Measurements from ENCODE around the gene AMBRA1.
"Not testable (repeated sequence)": the region's sequence is repeated elsewhere in the genome, so short reads cannot be mapped to it uniquely, and the experiment has no call there.

AMBRA1 gene

DNA sequence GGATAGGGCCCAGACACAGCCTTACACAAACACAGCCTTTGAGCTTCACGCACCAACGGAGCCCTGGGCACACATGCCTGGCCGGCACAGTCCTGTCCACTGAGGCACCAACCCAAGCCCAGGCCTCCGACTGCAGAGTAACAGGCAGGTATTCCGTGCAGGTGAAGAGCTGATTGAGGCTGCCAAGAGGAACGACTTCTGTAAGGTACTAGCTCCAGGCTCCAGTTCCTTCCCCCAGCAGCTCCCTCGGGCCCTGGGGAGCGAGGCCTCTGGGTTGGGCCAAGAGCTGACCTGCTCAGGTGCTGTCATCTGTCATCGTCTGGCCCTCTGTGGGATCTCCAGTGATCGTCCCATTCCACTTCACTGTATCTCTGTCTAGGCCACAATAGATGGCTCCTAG is 215.5 kb downstream of the AMBRA1 start:
- DNase-seq, result no peak

DNA sequence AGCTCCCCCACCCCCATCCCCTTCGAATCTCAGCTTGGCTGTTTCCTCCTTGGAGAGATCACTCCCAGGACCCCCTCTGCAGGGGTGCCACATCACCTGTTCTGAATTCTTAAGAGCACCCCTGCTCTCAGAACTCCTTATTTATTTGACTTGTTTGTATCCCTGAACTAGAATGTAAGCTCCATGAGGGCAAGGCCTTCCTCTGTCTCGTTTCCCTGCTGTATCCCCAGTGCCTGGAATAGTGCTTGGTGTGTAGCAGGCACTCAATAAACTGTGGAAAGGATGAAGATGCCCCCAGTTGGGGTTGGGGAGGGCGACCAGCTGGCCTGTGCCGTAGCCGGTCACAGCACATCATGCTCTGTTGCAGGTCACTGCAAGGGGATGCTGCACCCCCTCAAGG is 216.0 kb downstream of the AMBRA1 start:
- no peak for DNase-seq

DNA sequence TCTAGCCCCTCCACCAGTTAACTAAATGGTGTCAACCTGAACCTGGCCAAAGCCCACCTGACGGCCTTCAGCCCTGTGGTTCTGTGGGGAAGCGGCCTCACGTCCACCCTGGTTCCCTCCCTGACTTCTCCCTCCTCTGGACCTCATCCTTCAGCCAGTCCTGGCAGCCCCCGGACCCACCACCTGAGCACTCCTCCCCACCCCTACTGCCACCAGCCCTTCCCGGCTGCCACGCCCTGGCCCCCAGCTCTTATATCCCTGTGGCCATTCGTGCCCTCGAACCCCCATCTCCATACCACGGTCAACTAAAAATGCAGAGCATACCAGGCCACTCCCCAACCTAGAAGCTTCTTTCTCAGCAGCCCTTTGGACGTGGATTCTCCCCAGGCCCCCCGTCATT is 216.5 kb downstream of the AMBRA1 start:
- no peak for DNase-seq

DNA sequence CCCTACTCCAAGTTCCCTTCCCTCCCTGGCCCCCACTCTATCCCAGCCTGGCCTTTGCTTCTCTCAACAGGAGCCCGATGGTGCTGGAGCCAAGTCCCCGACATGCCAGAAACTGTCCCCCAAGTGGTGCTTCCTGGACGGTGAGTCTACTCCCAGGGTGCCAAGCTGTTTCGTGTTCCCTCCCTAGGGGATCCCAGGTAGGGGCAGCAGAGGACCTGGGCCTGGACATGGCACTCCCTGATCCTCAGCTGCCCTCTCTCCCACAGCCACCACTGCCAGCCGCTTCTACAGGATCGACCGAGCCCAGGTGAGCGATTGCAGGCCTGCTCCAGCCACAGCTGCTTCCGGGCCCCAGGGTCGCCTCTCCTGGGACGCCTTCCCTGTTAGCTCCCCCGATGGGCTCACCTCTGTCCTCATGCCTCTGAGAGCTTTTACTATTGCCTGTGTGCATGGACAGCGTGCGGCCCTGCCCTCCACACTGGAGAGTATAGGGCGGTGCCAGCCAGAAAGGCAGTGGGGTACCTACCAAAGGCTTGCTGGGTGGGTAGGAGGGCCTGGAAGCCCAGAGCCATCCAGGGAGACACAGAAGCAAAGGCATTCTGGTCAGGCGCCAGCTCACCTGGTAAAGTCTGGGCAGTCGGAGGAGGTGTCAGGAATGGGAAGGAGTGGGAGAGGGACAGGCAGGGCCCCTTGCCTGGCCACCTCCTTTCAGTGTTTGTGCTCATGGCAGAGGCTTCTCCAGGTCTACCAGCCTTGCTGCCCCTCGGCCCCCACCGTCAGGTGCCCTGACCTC is 217.4 kb downstream of the AMBRA1 start:
- no peak for DNase-seq

DNA sequence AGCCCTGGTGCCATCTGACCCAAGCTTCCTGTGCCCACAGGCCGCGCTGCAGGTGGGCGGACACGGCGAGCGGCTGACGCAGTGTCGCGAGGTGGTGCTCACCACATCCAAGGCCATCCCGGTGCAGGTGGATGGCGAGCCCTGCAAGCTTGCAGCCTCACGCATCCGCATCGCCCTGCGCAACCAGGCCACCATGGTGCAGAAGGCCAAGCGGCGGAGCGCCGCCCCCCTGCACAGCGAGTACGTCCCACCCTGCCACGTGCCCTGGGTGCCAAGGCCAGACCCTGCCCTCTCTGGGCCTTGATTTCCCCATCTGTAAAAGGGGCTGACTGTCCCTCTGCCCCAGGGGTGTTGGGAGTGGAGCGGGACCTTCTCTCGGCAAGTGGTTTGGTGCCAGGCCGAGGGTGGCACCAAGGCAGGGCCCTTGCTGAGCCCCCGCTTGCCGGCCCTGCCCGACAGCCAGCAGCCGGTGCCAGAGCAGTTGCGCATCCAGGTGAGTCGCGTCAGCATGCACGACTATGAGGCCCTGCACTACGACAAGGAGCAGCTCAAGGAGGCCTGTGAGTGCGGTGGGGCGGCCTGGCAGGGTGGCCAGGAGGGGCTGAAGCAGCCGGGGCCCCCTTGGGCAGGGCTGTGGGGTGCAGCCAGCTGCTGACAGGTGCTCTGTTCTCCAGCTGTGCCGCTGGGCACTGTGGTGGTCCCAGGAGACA is 218.3 kb downstream of the AMBRA1 start:
- no peak for DNase-seq

DNA sequence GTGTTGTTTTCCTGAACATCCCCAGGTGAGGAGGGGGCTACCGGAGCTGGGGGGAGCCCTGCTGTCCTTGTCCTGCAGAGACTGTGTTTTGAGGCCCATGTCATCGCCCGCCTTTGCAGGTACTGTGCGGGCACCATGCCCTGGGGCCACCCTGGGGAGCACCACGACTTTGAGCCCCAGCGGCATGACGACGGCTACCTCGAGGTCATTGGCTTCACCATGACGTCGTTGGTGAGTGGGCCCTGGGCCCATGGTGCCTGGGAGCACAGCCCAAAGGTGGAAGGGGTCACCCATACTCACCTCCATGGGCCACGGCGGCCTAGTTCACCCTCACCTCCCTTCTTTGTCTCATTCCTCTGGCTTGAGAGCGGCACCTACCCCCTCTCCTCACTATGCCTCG is 219.0 kb downstream of the AMBRA1 start:
- DNase-seq, result no peak

DNA sequence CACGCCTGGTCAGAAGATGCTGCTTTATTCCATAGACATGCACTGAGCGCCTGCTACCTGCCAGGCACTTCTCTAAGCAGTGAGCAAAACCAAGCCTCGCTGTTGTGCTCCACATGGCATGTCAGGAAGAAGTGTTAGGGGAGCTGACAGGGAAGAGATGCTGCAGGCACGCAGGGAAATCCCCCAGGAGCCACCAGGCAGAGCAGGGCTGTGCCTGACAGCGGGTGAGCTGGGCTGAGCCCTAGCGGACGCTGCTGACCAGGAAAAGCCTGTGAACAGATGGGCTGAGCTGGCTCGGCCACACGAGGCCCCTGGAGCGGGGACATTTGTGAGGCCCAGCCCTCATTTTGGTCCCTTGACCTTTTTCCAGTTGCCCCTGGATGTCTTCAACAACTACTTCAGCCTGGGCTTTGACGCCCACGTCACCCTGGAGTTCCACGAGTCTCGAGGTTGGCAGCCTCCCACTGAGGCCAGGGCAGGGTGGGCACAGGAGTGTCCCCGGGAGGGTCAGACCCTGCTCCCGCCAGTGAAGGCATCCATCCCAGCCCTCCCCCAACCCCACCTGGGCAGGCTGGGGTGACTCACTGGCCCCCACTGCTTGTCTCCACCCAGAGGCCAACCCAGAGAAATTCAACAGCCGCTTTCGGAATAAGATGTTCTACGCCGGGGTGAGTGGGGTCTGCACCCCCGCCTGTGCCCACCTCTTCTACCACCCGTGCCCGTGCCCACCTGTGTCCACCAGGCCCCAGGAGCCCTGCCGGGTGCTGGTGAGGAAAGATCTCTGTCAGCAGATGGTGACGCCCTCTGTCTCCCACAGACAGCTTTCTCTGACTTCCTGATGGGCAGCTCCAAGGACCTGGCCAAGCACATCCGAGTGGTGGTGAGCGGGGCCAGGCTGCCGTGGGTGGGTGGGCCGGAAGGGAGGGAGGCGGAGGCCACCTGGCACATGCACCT is 219.8 kb downstream of the AMBRA1 start:
- DNase-seq, result no peak

DNA sequence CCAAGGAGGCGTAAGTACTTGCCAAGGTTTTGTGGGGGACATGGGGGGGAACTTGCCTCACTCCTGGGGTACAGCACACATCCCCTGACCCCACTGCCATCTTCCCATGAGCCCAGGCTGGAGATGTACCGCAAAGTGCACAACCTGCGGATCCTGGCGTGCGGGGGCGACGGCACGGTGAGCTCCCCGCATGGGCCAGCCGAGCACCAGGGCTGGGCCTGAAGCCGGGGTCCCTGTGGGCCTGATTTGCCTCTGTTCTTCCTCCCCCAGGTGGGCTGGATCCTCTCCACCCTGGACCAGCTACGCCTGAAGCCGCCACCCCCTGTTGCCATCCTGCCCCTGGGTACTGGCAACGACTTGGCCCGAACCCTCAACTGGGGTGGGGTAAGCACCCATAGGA is 221.3 kb downstream of the AMBRA1 start:
- DNase-seq, result not testable (repeated sequence)

DNA sequence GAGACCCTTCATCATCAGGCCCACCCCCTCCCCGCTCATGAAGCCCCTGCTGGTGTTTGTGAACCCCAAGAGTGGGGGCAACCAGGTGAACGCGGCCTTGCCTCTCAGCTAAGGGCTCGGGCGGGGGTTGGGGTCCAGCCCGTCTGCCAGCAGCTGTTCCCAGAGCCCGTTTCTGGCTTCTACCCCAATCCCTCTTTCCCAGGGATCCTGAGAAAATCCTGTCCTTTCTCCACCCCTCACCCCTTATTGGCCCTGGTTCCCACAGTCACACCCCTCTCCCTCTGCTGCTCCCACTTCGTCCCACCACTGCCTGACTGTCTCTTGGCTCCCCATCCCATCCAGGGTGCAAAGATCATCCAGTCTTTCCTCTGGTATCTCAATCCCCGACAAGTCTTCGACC is 221.7 kb downstream of the AMBRA1 start:
- DNase-seq, result no peak

DNA sequence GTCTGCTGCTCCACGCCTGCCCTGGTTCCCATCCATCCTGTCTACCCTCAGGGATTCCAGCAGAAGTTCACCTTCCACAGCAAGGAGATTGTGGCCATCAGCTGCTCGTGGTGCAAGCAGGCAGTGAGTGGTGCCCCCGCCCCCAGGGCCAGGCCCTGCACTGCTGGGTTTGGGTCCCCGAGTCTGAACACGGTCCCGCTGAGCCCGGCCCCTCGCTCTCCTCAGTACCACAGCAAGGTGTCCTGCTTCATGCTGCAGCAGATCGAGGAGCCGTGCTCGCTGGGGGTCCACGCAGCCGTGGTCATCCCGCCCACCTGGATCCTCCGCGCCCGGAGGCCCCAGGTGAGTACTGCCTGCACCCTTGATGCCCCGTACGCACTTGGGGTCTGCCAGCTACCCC is 222.6 kb downstream of the AMBRA1 start:
- DNase-seq, result not testable (repeated sequence)

DNA sequence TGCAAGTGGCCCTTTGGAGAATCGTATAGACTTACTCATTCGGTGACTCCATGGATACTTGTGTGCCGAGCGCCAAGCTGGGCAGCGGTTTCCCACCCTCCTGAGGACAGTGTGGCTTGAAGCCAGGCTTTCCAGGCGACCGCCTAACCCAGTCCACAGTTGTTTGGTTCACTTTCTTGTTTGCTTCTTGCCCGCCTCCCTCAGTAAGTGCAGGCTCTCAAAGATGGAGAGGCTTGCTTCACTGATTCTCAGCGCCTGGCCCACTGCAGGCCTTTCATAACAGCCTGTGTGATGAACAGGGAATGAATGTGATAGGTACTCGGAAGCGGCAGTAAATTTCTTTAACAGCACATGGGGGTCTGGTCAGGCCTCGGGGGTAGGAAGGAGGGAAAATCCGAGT is 223.6 kb downstream of the AMBRA1 start:
- no peak for DNase-seq

DNA sequence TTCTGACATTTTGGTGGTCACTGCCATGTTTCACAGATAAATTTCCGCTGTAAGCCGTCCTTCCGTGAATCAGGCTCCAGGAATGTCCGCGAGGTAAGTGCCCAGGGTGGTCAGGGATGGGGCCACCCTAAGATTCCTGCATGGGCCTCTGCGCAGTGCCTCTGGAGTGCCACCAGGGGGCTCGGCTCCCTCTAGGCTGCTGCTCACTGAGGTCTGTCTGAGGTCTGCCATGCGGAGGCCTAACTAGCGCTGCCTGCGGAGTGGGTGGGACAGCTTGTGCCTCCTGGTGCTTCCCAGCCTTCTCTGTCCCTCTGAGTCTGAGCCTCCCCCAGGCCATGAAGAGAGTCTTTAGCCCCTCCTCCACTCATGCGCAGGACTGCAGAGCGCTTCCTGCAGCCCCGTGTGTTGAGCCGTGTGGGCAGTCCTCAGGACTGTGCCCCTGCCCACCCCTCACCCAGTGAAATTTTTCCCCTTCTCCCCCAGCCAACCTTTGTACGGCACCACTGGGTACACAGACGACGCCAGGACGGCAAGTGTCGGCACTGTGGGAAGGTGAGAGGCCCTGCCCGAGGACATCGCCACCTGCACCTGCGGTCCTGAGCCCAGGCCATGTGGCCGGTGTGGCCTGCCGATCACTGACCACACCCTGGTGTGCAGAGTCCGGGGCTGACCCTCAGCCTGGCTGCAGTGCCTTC is 224.2 kb downstream of the AMBRA1 start:
- peak; percentile 43 for DNase-seq

DNA sequence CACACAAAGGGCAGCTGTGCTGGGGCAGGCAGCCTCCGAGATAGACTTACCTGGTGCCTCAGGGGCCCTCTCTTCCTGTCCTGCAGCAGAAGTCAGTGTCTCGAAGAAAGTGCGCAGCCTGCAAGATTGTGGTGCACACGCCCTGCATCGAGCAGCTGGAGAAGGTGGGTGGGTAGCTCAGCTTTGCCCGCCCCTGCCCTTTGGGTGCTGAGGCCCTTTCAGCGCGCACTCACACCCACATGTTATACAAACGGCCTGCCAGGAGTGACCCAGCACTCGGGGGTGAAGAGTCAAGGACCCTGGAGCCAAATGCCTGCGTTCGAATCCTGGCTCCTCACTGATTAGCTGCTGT is 225.9 kb downstream of the AMBRA1 start:
- DNase-seq, result no peak

DNA sequence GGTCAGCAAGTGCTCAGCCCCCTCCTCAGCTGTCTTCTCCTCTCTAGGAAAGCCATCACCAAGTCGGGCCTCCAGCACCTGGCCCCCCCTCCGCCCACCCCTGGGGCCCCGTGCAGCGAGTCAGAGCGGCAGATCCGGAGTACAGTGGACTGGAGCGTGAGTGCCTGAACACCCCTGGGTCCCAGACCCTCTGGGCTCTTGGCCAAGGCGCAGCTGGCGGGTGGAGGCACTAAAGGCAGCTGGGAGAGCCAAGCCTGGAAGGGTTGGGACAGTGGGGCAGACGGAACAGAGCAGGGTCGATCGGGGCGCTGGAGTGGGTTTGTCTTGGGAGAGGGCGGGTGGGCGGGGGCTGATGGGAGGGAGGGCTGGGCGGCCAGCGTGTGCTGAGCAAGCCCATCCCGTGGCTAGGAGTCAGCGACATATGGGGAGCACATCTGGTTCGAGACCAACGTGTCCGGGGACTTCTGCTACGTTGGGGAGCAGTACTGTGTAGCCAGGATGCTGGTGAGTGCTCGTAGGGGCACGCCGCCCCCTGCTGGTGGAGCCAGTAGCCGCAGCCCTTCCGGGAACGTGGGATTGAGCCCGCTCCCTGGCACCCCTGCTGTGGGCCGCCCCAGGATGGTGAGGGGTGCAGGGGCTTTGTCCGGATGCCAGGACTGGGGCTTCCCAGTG is 226.4 kb downstream of the AMBRA1 start:
- DNase-seq, result no peak

DNA sequence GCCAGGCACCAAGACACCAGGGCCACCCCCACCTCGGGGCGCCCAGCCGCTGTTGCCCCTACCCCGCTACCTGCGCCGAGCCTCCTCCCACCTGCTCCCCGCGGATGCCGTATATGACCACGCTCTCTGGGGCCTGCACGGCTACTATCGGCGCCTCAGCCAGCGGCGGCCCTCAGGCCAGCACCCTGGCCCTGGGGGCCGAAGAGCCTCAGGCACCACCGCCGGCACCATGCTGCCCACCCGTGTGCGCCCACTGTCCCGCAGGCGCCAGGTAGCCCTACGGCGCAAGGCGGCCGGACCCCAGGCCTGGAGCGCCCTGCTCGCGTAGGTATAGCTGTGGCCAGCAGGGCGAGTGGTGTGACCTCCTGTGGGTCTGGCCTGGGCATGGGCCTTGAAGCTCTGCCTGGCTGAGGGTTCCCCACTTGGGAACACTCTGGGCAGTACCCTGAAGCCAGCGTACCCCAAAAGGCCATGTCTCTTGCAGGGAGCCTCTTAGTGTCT is 227.1 kb downstream of the AMBRA1 start:
- no peak for DNase-seq

DNA sequence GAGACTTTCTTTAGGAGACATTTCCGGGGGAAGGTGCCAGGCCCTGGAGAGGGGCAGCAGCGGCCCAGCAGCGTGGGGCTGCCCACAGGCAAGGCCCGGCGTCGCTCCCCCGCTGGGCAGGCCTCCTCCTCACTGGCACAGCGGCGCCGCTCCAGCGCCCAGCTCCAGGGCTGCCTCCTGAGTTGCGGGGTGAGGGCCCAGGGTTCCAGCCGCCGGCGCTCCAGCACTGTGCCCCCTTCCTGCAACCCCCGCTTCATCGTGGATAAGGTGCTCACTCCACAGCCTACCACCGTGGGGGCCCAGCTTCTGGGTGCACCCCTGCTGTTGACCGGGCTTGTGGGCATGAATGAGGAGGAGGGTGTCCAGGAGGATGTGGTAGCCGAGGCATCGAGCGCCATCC is 227.6 kb downstream of the AMBRA1 start:
- no peak for DNase-seq

DNA sequence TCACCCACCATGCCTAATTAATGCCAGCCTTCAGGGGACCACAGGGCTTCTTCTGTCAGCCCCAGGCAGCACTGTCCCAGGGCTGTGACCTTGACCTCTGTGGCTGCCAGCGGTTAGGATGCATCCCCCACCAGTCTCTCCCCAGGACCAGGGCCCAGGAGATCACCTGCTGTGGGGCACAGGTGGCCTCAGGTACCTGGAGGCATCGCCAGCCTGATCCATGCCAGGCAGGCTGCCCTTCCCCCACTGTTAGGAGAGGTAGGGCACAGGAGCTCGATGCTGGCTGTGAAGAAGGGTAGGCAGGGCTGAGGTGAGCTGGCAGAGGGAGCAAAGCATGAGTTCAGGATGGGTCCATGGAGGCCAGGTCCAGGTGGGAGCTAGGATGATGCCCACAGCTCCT is 229.0 kb downstream of the AMBRA1 start:
- no peak for DNase-seq

DNA sequence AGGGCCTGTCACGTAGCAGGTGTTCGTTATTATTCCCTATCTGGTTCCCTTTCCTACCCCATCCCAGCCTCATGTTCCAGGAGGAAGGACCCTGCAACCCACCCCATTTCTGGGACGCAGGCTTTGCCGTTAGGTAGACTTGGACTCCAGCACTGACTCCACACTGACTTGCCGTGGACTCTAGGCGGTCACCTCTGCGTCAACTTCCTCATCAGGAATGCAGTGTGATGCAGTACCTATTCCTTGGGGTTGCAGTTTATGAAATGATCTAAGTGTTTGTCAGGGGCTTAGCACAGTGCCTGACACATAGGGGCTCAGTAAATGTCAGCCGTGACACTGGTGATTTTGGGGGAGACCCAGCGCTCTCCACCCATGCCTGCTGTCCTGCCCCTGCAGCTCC is 229.8 kb downstream of the AMBRA1 start:
- no peak for DNase-seq

DNA sequence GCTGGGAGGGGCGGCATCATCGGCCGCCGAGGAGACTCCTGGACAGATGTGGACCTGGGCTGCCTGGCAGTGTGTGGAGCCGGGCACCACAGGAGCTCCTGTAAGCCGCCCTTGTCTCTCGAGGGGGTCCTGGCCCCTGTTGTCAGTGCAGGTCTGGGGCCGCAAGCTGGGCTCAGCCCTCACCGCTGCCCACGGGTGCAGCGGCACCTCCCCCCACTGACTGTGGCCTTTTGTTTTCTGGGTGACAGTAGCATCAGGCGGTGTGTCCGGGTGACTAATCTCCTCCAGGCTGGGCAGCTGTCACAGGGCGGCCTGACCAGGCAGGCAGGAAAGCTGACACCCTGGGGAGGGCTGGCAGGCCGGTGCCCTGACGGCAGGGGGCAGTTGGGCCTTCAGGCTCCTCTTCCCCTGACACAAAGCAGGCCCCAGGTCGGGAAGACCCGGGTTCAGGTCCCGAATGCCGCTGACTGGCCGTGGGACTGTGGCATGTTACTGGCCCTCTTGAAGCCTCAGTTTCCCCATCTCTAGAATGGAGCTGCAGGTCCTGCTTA is 230.3 kb downstream of the AMBRA1 start:
- DNase-seq, result peak; percentile 79

DNA sequence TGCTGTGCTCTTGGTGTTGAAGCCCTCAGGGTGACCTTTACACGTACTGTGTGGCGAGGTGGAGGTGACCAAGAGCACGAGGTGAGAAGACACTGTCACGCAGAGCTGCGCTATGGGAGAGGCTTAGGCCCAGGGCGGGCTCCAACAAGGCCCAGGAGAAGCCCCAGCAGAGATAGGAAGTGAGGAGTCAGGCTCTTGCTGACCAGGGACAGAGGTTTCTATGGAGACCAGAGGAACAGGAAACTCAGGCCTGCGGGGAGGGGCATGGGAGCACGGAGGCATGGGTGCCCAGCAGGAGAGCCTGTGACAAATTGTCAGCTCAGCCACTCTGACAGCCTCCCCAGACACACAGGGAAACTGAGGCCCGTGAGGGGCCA is 230.8 kb downstream of the AMBRA1 start:
- DNase-seq, result peak; percentile 72

DNA sequence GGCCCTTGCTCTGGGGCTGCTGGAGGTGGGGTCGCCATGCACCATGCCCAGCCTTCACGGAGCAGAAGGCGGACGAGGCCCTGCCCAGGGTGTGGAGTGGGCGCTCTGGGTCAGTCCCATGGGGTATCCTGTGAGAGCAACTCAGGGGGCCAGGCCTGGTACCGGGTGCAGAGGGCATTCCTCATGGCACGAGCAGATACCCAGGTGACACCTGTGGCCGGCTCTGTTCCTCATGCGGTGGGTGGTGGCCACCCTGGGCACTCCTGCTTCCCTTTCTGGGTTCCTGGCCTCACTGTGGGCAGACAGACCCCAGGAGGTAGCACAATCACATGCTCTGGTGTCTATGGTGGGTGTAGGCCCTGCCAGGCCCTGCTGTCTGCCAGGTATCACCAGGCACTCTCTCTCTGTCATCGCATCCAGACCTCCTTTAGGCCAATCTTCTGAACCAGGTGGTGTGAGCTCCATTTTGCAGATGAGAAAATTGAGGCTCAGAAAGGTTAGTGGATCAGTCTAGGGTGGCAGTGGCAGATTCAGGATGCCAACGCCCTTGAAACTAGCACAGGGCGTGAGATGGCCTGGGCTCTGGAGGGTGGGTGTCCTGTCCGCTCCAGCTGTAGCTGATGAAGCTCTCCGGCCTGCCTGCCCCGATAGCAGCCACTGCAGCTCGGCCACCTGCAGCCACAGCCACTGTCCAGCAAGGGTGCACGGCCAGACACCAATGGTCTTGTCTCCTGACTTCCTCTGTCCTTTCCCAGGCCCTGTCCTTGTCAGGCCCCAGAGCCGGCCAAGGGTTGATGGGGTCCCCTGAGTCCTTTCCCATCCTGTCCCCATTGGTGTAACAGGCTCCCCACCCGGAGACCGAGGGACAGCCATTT is 231.4 kb downstream of the AMBRA1 start:
- no peak for DNase-seq

Data from NCI-H146 (cell line).